PC-3 (cell line): ENCODE measurements around the gene RRBP1.

Experiments used
- EZH2 ChIP-seq: fragments of 300-600 bp; sonication (generic); IDR thresholded peaks from one replicate; pipeline ENCODE4 v1.6.1; 2017; ENCODE audit warnings: antibody characterized with exemption, mild to moderate bottlenecking, low read length; ENCODE audit not compliant: unreplicated experiment
- EZH2phosphoT487 ChIP-seq: fragments of 300-600 bp; sonication (generic); IDR thresholded peaks from 2 replicates; pipeline ENCODE4 v1.6.1; 2018; ENCODE audit warnings: mild to moderate bottlenecking, antibody characterized with exemption, low read length, borderline replicate concordance
- TF ChIP-seq, protein P1 (sequence below): fragments of 300-600 bp; sonication (generic); conservative IDR thresholded peaks from 2 replicates; pipeline ENCODE4 v1.5.1; 2017; ENCODE audit warnings: antibody characterized with exemption, low read depth, mild to moderate bottlenecking, low read length

DNA sequence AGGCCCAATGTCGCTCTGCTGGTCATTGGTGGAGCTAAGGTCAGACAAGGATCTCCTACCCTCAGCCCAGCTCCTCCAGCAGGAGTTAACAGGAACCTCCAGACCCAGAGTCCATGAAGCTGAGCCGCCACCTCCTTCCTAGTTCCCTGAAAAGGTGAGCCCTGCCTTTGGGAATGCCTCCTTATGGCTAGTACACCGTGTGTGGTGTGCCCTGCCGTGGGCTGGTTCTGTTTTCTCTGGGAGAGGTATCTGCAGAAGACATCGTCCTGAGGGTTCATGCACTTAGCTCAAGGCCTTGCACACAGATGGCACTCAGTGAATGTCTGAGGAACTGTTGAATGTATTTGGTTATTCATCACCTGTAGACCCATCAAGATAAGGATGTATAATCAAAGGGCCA is 33.0 kb upstream of the RRBP1 start:
- TF ChIP-seq, protein P1, sequence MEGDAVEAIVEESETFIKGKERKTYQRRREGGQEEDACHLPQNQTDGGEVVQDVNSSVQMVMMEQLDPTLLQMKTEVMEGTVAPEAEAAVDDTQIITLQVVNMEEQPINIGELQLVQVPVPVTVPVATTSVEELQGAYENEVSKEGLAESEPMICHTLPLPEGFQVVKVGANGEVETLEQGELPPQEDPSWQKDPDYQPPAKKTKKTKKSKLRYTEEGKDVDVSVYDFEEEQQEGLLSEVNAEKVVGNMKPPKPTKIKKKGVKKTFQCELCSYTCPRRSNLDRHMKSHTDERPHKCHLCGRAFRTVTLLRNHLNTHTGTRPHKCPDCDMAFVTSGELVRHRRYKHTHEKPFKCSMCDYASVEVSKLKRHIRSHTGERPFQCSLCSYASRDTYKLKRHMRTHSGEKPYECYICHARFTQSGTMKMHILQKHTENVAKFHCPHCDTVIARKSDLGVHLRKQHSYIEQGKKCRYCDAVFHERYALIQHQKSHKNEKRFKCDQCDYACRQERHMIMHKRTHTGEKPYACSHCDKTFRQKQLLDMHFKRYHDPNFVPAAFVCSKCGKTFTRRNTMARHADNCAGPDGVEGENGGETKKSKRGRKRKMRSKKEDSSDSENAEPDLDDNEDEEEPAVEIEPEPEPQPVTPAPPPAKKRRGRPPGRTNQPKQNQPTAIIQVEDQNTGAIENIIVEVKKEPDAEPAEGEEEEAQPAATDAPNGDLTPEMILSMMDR, result no peak
- TF ChIP-seq EZH2 (no peak), EZH2phosphoT487 (no peak)
